Osteoblast (primary cell): Measurements from ENCODE around the gene FUCA2. TPM values are rescaled to one million over a fixed set of nuclear protein-coding genes. Genes with fewer than 3 reads are reported as not detected.
A peak's percentile ranks its signal among the peaks of the same experiment; 100 is the strongest.
"Not testable (repeated sequence)": the region's sequence is repeated elsewhere in the genome, so short reads cannot be mapped to it uniquely, and the experiment has no call there.

Experiments used
- DNase-seq: peaks from one replicate; pipeline ENCODE4 v3.0.0; 2011; ENCODE audit warnings: low spot score, mixed read lengths; ENCODE audit not compliant: insufficient read length; ENCODE audit errors: missing footprints
- H2AFZ ChIP-seq: 2 replicates; pipeline ENCODE4 v1.6.0; 2011; ENCODE audit warnings: mild to moderate bottlenecking, low read length
- H3K27ac ChIP-seq: 2 replicates; pipeline ENCODE4 v1.5.1; 2011; ENCODE audit warnings: mild to moderate bottlenecking, low read depth, low read length, moderate library complexity
- H3K27me3 ChIP-seq: 2 replicates; pipeline ENCODE4 v1.6.0; 2012; ENCODE audit warnings: mild to moderate bottlenecking, control low read depth, inconsistent platforms, low read length, moderate library complexity; ENCODE audit not compliant: insufficient read depth
- H3K36me3 ChIP-seq: 2 replicates; pipeline ENCODE4 v1.5.1; 2011; ENCODE audit warnings: mild to moderate bottlenecking, low read length, control low read depth, moderate library complexity; ENCODE audit not compliant: insufficient read depth
- H3K4me1 ChIP-seq: 2 replicates; pipeline ENCODE4 v1.5.1; 2011; ENCODE audit warnings: mild to moderate bottlenecking, low read length, control low read depth, moderate library complexity; ENCODE audit not compliant: insufficient read depth
- H3K4me2 ChIP-seq: 2 replicates; pipeline ENCODE4 v1.6.0; 2011; ENCODE audit warnings: mild to moderate bottlenecking, low read length; ENCODE audit not compliant: insufficient read depth
- H3K4me3 ChIP-seq: fragments of 200-600 bp; sonication (generic); 3 replicates; pipeline ENCODE4 v1.5.1; 2012; ENCODE audit warnings: mild to moderate bottlenecking, low read length, inconsistent platforms; ENCODE audit not compliant: insufficient read depth
- H3K79me2 ChIP-seq: 2 replicates; pipeline ENCODE4 v1.6.0; 2012; ENCODE audit warnings: mild to moderate bottlenecking, low read length, control low read depth, inconsistent platforms; ENCODE audit not compliant: insufficient read depth
- H3K9me3 ChIP-seq: 2 replicates; pipeline ENCODE4 v1.5.1; 2011; ENCODE audit warnings: low read depth, low read length, control low read depth
- H4K20me1 ChIP-seq: 2 replicates; pipeline ENCODE4 v1.6.0; 2012; ENCODE audit warnings: mild to moderate bottlenecking, low read length, control low read depth; ENCODE audit not compliant: insufficient read depth
- CTCF ChIP-seq: IDR thresholded peaks from 2 replicates; pipeline ENCODE4 v1.5.1; 2011; ENCODE audit warnings: mild to moderate bottlenecking, low read depth, low read length, moderate library complexity; ENCODE audit errors: extremely low read depth
- total RNA-seq: library from RNA; depleted of rRNA; stranded (reverse); fragments of >200 nt; gene quantifications from 2 replicates; pipeline ENCODE4 v1.2.3, GENCODE V29; 2012

The FUCA2 gene
- total RNA-seq, 1 donor = 64.8 TPM

DNA sequence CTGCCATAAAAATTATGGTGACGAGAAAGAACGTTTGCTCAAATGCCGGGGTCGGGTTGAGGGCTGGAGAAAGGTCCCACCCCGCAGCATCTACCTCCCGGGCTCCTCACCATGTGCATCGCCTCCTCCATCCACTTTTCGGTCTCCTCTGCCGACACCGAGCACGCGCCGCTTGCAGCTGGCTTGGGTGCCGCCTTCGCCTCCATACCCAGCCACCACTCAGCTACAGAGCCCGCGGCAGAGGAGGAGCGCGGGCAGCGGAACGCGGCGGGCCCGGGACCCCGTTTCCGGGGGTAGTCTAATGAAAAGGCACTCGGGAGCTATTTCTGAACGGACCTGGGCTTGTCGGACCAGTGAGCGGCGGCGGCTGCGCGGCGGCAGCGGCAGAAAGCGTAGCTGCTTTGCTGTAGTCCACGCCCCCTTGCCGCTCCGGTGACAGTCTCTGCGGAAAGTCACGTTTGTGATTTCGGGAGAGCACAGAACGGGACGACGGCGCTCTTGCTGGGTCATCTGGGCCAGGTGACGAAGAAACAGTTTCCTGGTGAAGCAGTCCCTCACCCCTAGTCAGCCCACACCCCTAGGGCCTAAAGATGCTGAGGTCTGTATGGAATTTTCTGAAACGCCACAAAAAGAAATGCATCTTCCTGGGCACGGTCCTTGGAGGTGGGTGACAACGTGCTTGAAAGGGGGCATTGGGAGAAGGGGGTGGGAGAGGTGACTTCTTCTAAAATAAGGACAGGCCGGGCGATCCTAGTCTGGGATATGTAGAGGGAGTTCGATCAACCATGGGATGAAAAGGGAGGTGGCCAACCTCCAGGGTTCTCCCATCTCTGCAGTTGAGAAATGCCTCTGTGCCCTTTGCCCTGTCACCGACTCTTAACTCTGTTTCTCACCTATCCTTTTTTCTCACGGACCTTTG lies 60.8 kb downstream of the FUCA2 start, which contains the start of the genes ADAT2 and PEX3:
ADAT2 (minus strand) TSS at position 243 of the 919 bp plus-strand sequence; CDS start at position 206, 37 bp downstream.
PEX3 (plus strand) TSS at position 353 of the 919 bp plus-strand sequence; CDS start at position 591, 238 bp downstream.
- peak within 1 kb of the TSS; percentile 79 for H3K4me3 ChIP-seq
- H3K4me1 ChIP-seq = peaks cover 19% of the 10 kb centered on the region
- H2AFZ ChIP-seq = peak within 1 kb of the TSS; percentile 95
- DNase-seq = peak; percentile 93
- no peaks in the 10 kb centered on the region for H3K9me3 ChIP-seq
- H4K20me1 ChIP-seq = no peaks in the 10 kb centered on the region
- H3K36me3 ChIP-seq = peaks cover 4% of the 10 kb centered on the region
- H3K4me2 ChIP-seq = peak within 1 kb of the TSS; percentile 96
- H3K27ac ChIP-seq = peak within 1 kb of the TSS; percentile 72
- peaks cover 60% of the 10 kb centered on the region for H3K79me2 ChIP-seq
- no peak for TF ChIP-seq CTCF
- H3K27me3 ChIP-seq = no peaks in the 10 kb centered on the region

DNA sequence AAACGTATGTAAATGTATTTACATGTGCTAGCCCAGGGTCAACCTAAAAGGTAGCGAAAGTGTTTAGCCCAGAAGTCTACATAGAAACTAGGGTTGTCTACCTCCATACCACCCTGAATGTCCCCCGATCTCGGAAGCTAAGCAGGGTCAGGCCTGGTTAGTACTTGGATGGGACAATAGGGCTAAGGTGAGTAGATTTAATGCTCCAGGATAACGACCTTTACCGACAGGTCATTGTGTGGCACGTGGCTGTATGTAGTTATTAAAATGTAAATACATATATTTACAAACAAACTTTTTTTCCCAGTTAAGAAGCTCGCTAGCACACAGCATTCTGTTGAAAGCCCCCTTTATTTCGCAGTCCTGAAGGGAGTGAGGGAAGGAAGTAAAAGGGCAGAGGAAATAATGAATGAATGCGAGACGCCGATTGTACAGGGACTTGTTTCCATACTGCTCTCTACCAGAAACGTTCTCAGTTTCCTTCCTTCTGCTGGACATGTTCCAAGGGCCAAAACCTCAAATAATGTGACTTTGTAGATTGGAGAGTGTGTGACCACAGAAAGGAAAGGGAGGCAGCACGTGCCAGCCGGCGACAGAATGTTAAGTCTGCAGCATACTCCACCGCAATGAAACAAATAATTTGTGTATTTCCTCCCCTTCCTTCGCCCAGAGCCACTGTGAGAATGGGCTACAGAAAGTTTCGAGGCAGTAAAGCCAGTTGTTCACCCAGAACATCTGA lies 61.6 kb downstream of the FUCA2 start:
- peak; percentile 52 for DNase-seq
- Histone ChIP-seq H3K4me1 (peaks cover 19% of the 10 kb centered on the region), H3K27me3 (no peaks in the 10 kb centered on the region), H3K9me3 (no peaks in the 10 kb centered on the region), H3K27ac (peak overlapping the region; percentile 72), H3K79me2 (peaks cover 56% of the 10 kb centered on the region), H2AFZ (peak overlapping the region; percentile 95), H4K20me1 (no peaks in the 10 kb centered on the region), H3K36me3 (peaks cover 4% of the 10 kb centered on the region), H3K4me2 (peak overlapping the region; percentile 96), H3K4me3 (peak overlapping the region; percentile 79)
- no peak for TF ChIP-seq CTCF

GRCh38 chr6:143449082-143449713 lies 62.3 kb downstream of the FUCA2 start:
- Histone ChIP-seq H3K79me2 (peaks cover 51% of the 10 kb centered on the region), H3K27ac (peak overlapping the region; percentile 72), H3K27me3 (no peaks in the 10 kb centered on the region), H3K9me3 (no peaks in the 10 kb centered on the region), H3K4me1 (peaks cover 19% of the 10 kb centered on the region), H4K20me1 (no peaks in the 10 kb centered on the region), H2AFZ (peak overlapping the region; percentile 95), H3K4me2 (peak overlapping the region; percentile 96), H3K36me3 (peaks cover 4% of the 10 kb centered on the region), H3K4me3 (peak overlapping the region; percentile 79)
- no peak for TF ChIP-seq CTCF
- DNase-seq = peak; percentile 58

- H3K79me2 ChIP-seq = peaks cover 42% of the 10 kb centered on the region
- not testable (repeated sequence) for H3K4me3 ChIP-seq, H4K20me1 ChIP-seq, H3K9me3 ChIP-seq, H3K27ac ChIP-seq, H3K27me3 ChIP-seq, H3K4me2 ChIP-seq, H2AFZ ChIP-seq, H3K36me3 ChIP-seq, DNase-seq
- H3K4me1 ChIP-seq = peaks cover 19% of the 10 kb centered on the region
Observed at GRCh38 chr6:143447865-143448264, 63.7 kb downstream of the FUCA2 start.
